ENCODE data around the gene PPP2R3A.

The PPP2R3A gene

GRCh38 chr3:136048068-136048467 is 82.5 kb downstream of the PPP2R3A start:
- no peak overlapping the region for H3K4me3 ChIP-seq (ENCODE audit: low read depth in 1 of 2, low read length in 1 of 2)
- no peaks in the 10 kb centered on the region for H3K36me3 ChIP-seq
- H3K9me3 ChIP-seq, result no peaks in the 10 kb centered on the region
- H3K4me1 ChIP-seq (ENCODE audit: control insufficient read depth in 1 of 2, insufficient read depth in 1 of 2, low read depth in 1 of 2, low read length in 1 of 2), result no peaks in the 10 kb centered on the region
- H3K27ac ChIP-seq, result no peak overlapping the region
- TF ChIP-seq CTCF (IDR thresholded peaks at IDR 0.05), result no peak
- H3K27me3 ChIP-seq, result no peaks in the 10 kb centered on the region

GRCh38 chr3:136050250-136050649 is 84.7 kb downstream of the PPP2R3A start:
- no peak overlapping the region for H3K4me3 ChIP-seq (ENCODE audit: low read depth in 1 of 2, low read length in 1 of 2)
- no peaks in the 10 kb centered on the region for H3K27me3 ChIP-seq
- H3K27ac ChIP-seq, result no peak overlapping the region
- H3K36me3 ChIP-seq, result no peaks in the 10 kb centered on the region
- H3K4me1 ChIP-seq (ENCODE audit: control insufficient read depth in 1 of 2, insufficient read depth in 1 of 2, low read depth in 1 of 2, low read length in 1 of 2), result no peaks in the 10 kb centered on the region
- TF ChIP-seq CTCF (IDR thresholded peaks at IDR 0.05), result no peak
- H3K9me3 ChIP-seq, result no peaks in the 10 kb centered on the region

GRCh38 chr3:136055491-136055890 is 90.0 kb downstream of the PPP2R3A start:
- TF ChIP-seq CTCF (IDR thresholded peaks at IDR 0.05), result no peak
- Histone ChIP-seq H3K27me3 (no peaks in the 10 kb centered on the region), H3K27ac (no peak overlapping the region), H3K9me3 (no peaks in the 10 kb centered on the region), H3K4me3 (ENCODE audit: low read depth in 1 of 2, low read length in 1 of 2) (no peak overlapping the region), H3K36me3 (no peaks in the 10 kb centered on the region), H3K4me1 (ENCODE audit: control insufficient read depth in 1 of 2, insufficient read depth in 1 of 2, low read depth in 1 of 2, low read length in 1 of 2) (no peaks in the 10 kb centered on the region)

GRCh38 chr3:136067211-136067610 is 101.7 kb downstream of the PPP2R3A start:
- Histone ChIP-seq H3K9me3 (no peaks in the 10 kb centered on the region), H3K36me3 (no peaks in the 10 kb centered on the region), H3K4me1 (ENCODE audit: control insufficient read depth in 1 of 2, insufficient read depth in 1 of 2, low read depth in 1 of 2, low read length in 1 of 2) (no peaks in the 10 kb centered on the region), H3K4me3 (ENCODE audit: low read depth in 1 of 2, low read length in 1 of 2) (no peak overlapping the region), H3K27ac (no peak overlapping the region), H3K27me3 (no peaks in the 10 kb centered on the region)
- no peak for TF ChIP-seq CTCF (IDR thresholded peaks at IDR 0.05)

- Histone ChIP-seq H3K27ac (no peak overlapping the region), H3K4me1 (ENCODE audit: control insufficient read depth in 1 of 2, insufficient read depth in 1 of 2, low read depth in 1 of 2, low read length in 1 of 2) (no peaks in the 10 kb centered on the region), H3K36me3 (no peaks in the 10 kb centered on the region), H3K27me3 (no peaks in the 10 kb centered on the region), H3K9me3 (no peaks in the 10 kb centered on the region), H3K4me3 (ENCODE audit: low read depth in 1 of 2, low read length in 1 of 2) (no peak overlapping the region)
- no peak for TF ChIP-seq CTCF (IDR thresholded peaks at IDR 0.05)
Measured at GRCh38 chr3:136068708-136069107, 103.2 kb downstream of the PPP2R3A start.

GRCh38 chr3:136069933-136070332 is 104.4 kb downstream of the PPP2R3A start:
- Histone ChIP-seq H3K36me3 (no peaks in the 10 kb centered on the region), H3K9me3 (no peaks in the 10 kb centered on the region), H3K4me3 (ENCODE audit: low read depth in 1 of 2, low read length in 1 of 2) (no peak overlapping the region), H3K27ac (no peak overlapping the region), H3K4me1 (ENCODE audit: control insufficient read depth in 1 of 2, insufficient read depth in 1 of 2, low read depth in 1 of 2, low read length in 1 of 2) (no peaks in the 10 kb centered on the region), H3K27me3 (no peaks in the 10 kb centered on the region)
- no peak for TF ChIP-seq CTCF (IDR thresholded peaks at IDR 0.05)
